SU-DHL-6 (cell line): ENCODE measurements around the gene TRRAP.

Source experiments
- CTCF ChIP-seq: fragments of 200-600 bp; sonication (generic); IDR thresholded peaks from one replicate; pipeline ENCODE4 v1.5.1; 2017; ENCODE audit warnings: antibody characterized with exemption, mild to moderate bottlenecking, low read length, moderate library complexity; ENCODE audit not compliant: insufficient read depth, poor library complexity, severe bottlenecking
- EZH2phosphoT487 ChIP-seq: fragments of 200-600 bp; sonication (generic), shearing (Covaris generic); conservative IDR thresholded peaks from 2 replicates; pipeline ENCODE4 v1.6.1; 2018; ENCODE audit warnings: mild to moderate bottlenecking, antibody characterized with exemption, low read length, moderate library complexity, mixed read lengths

- TF ChIP-seq CTCF (no peak), EZH2phosphoT487 (no peak)
These were observed 43.4 kb upstream of the TRRAP start for GRCh38 chr7:98834949-98835348.
